CD4-positive, alpha-beta T cell treated with Interleukin-17A for 1 hour (primary cell): ENCODE results near the gene UMOD.
A peak's percentile ranks its signal among the peaks of the same experiment; 100 is the strongest.

ENCODE experiments used
- DNase-seq: peaks from one replicate; pipeline ENCODE4 v3.0.0-alpha.2; 2020

UMOD gene

DNA sequence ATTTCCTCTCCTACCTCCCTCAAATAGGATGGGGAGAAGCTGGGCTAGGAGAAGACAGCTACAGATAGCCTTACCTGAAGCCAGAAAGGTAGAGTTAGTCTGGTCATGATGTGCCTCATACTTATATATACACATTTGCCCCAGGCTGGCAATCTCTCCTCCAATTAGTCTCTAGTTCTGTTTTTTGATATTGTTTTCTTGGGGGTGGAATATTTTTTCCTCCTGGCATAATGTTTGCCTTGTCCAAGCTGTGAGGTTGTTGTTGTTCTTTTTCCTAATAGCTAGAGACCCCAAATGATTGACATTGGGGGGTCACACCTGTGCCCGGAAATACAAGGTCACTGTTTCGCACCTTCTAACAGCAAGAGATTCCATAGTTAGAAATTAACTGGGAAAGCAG, at the start of gene UMOD:
Gene UMOD, minus strand, starts transcription at position 101 of the 400 bp plus-strand sequence. CDS start 1,978 bp downstream, outside the sequence.
- no peak for DNase-seq

DNA sequence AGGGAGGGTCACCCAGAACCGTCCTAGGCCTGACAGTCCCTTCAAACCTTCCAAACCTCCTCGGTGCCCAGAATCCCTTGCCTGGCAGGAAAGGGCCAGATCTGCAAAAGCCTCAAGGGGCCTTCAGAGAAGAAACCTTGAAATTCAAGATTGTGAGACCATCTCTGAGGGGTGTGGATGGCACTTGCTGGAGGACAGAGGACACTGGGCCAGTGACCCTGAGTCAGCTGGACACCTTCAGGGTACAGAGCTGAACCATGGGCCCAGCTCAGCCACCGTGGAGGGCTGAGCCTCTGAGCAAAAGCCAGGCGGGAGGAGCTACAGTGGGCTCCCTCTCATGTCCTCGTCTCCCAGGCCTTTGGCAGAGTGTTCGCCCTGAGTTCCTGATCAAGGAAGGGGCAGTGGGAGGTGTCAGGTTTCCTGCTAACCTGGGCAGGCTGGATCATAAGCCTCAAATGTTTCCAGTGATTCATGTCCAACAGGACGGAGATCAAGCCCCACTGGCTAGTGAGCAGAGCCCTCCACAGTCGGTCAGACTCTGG, 49.0 kb upstream of the UMOD start:
- no peak for DNase-seq

DNA sequence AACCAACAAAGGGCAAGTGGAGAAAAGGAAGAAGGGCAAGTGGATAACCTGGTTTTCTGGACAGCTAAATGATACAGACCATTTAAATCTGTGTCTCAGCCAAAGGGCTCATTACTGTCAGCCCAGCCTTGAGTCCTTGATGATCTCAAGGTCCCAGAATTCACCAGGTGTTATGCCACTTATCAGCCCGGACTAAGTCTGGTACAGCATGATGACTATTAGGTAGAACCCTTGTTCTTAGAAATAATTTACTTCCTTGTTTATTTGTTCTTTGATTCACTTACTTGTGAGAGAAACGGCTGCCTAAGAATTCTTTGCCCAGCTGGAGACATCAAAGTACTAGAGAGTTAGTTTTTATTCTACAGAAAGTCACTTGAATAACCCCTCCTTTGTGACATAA, 48.6 kb upstream of the UMOD start:
- DNase-seq: no peak

DNA sequence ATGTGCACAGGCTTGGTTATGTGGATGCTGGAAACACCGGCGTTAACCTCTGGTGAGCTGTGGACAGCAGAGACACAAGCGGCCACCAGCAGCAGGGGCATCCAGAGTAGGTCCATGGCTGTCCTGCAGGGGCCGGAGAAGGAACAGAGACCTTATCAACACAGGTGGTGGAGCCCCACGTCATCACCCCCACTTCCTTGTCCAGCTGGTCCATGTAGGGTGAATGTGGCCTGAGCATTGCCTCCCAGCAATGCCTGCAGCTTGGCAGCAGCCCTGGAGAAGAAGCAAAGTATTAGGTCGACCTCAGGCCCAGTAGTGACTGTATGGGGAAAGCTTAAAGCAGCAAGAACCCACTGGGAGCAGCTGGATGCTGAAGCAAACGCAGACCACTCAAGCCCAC, 46.7 kb upstream of the UMOD start:
- no peak for DNase-seq

DNA sequence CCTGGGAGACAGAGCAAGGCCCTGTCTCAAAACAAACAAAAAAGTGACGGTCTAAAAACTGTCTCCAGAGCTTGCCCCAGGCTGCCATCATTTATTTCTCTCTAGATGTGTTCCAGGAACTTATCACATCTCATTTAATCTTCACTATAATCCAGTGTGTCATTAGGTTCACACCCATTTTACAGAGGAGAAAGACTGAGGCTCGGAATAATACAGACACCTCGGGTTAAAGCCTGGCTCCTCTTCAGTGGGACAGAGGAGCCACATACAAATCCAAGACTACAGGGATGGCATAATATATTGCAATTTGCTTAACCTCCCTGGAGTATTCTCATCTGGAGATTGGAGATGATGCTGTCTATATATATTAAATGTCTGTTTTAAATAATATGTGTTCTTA, 46.1 kb upstream of the UMOD start:
- no peak for DNase-seq

DNA sequence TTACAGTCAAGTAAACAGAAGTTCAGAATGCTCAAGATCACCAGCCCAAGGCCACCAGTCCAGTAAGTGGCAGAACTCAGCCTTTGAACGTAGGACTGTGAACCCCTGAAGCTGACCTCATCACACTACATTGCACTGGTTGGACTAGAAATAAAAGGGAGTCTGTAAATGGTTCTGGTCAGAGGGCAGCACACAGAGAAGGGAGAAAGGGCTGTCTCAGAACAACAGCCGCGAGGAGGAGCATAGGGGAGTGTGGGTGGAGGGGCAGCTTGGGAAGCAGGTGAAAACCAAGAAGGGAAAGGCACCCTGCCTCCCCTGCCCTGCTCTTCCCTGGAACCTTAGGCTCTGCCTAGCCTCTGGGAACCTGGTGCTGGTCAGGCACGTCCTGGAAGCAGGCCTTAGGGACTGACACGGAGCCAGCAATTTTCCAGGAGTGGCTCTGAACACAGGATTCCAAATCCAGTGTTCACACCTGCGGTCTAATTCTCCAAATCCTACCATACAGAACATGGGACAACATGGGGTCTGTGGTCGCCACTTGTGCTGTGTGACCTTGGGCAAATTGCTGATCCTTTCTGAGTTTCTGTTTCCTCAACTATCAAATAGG, 45.1 kb upstream of the UMOD start:
- DNase-seq: no peak

DNA sequence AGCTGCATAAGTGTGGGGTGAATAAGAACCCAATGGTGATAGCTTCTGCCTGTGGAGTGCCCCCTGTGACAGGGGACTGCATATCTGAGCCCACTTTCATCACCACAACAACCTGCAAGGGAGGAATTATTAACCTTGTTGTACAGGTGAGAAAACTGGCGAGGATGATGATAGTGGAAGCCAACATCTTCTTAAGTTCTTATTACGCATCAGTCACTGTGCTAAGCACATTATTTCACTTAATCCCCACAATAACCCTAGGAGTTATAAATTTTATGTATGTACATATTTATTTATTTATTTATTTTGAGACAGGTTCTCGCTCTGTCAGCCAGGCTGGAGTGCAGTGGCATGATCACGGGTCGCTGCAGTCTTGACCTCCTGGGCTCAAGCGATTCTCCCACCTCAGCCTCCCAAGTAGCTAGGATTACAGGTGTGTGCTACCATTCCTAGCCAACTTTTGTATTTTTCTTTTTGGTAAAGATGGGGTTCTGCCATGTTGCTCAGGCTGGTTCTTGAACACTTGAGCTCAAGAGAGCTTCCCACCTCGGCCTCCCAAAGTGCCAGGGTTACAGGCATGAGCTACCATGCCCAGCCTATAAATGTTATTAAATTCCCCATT, 44.4 kb upstream of the UMOD start:
- no peak for DNase-seq

DNA sequence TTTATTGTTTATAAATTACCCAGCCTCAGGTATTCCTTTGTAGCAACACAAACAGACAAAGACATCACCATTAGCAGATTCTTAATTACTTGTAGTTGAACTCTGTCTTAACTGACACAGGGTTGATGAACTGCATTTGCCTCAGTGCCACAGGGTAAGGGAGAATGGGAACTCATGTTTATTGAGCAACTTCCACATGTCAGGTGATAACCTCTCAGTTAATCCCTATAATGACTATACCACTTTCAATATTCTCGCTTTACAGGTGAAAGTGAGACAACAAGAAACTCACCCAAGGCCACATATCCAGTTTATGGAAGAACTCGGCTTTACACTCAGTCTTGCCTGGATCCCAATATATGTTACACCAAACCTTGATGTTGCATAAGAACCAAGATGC, 43.4 kb upstream of the UMOD start:
- no peak for DNase-seq

DNA sequence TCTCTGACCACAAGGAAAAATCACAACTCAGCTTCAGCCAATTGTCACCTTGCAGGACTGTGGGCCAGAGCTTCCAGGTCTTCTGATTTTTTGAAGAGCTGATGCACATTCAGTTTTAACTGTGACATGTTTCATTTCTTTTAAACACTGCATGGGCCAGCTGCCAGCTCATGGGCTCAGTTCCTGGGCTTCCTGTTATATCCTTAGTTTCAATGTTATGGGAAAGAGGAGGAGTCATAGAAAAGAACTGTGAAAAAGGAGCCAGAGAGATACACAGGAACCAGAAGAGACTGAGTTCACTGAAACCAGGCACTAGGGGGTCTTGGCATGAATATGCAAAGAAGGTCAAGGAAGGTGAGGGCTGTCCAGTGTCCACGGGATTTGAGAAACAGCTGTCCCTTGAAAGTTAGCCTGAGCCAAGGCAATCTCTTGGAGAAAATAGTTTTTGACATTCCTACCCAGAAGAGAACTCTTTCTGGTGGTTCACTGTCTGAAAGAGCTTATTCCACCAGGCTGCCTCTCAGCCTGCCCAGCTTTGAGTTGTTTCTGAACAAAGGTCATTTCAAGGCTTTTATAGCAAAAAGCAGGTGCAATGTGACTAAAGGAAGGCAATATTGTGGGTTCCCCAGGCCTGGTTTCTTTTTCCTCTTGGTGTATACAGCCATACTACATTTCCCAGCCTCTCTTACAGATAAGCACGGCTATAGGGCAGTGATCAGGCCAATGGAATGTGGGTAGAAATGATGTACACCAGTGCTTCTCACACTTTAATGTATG, 41.5 kb upstream of the UMOD start:
- DNase-seq: no peak

DNA sequence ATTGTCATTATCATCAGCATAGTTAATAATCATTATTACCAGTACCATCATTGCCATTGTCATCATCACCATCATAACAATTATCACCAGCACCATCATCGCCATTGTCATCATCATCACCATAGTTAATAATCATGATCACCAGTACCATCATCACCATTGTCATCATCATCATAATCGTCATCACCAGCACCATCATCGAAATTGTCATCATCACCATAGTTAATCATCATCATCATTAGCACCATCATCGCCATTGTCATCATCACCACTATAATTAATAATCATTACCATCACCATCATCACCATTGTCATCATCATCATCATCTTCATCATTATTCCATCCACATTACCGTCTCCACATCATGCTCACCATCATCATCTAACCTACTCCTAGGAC, 38.5 kb upstream of the UMOD start:
- DNase-seq: no peak

DNA sequence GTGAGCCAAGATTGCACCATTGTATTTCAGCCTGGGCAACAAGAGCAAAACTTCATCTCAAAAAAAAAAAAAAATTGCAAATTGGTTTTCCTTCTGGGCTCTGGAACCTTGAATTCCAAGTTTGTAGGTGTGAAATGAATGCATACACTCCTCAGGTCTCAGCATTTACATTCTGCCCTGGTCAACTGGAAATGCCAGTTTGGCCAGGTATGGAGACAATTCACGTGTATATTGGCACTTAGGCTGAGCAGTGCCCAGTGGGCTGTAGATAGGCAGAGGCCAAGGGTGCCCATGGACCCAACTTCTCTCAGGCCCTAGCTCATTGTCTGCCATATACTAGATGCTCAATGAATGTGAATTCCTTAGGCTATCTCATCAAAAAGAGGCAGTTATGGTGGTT, 36.3 kb upstream of the UMOD start:
- DNase-seq: no peak

DNA sequence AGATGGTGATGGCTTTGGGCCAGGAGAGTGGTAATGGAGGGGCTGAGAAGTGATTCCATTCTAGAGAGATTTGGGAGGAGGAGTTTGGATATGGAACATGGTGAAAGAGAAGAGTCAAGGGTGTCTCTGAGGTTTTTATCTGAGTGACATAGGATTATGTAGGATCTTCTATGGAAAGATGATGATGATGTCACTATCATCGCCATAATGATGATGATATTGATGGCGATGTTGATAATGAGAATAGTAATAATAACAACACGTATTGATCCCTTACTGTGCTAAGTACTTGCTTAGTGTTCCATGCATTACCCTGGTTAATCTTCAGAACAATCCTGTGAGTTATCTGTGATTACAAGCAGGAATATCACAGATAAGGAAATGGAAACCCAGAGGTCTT, 35.5 kb upstream of the UMOD start:
- DNase-seq: no peak

DNA sequence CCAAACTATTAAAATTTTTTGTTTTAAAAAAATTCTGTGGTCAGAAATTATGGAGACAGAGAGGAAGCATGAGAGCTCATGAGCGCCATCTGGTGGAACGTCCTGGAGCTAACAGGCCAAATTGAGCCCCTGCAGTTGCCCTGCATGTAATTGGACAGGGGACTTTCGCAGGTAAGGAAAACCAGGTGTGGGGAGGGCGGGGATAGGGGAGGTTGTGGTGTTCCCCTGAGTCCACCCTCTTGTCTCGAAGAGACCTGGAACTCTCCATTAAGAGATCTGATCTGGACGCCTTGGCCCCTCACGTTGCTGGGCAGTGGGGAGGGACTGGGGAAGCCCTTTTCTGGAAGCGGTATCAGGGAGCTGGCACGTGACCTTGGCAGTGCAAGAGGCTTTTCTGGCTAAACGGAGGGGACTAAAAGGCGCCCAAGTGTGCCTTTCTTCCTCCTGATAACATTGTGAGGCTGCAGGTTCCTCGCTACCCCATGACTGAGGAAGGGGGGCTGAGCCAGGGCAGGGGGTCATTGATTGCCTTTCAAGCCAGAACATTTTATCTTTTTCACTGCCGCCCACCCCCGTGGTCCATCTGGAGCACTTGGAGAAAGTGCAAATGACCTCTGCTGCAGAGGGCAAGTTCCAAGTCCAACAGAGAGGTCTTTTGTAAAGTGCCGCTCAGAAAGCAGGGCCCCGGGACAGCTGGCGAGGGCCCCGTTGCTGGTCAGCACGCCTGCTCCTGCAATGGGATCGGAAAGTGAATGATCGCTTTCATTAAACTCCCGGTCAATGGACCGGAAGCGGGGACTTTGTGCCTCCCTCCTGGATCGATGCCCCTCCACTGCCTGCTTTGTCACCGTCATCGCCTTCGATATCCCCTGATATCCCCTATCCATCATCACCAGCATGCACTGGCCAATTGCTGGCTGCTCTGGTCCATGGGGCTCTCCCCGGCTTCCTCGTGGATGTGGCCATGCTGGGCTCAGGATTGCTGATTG, 33.6 kb upstream of the UMOD start:
- DNase-seq: peak; percentile 41

DNA sequence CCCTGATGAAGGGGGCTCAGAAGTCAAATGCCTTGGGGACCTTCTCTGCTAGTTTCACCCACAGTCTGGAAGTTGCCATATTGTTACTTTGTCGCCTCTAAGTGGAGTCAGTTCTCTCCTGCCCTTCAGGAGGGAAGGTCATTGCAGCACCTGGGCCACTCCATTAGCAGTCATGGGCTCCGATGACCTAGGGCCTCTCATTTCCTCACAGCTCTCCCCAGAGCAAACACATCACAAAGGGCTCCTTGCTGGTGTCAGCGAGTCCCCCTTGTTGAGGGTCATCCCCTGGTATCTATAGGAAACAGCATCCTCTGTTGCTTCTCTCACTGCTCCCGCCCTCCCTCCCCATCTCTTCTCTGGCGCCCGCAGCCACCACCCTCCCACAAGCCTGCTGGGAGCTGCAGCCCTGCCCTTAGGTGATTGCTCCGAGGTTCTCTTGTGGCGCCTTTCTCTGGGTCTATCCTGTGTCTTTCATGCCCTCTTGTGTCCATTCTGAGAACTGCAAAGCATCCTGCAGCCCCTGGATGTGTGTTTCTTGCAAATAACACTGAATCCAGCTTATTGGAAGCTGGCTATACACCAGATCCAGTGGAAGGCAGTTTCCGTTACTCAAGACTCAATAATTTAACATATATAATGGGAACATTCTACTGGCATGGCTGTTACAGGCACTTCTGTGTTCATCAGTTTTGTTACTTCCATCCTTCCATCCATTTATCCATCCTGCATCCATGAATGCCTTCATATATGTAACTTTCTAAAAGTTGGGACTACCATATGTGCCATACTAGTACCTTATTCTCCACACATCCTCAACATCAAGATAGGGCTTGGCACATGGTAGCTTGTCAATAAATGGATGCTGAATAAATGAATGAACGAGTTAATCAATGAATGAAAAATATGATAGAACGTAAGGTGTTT, 30.9 kb upstream of the UMOD start:
- peak; percentile 42 for DNase-seq

DNA sequence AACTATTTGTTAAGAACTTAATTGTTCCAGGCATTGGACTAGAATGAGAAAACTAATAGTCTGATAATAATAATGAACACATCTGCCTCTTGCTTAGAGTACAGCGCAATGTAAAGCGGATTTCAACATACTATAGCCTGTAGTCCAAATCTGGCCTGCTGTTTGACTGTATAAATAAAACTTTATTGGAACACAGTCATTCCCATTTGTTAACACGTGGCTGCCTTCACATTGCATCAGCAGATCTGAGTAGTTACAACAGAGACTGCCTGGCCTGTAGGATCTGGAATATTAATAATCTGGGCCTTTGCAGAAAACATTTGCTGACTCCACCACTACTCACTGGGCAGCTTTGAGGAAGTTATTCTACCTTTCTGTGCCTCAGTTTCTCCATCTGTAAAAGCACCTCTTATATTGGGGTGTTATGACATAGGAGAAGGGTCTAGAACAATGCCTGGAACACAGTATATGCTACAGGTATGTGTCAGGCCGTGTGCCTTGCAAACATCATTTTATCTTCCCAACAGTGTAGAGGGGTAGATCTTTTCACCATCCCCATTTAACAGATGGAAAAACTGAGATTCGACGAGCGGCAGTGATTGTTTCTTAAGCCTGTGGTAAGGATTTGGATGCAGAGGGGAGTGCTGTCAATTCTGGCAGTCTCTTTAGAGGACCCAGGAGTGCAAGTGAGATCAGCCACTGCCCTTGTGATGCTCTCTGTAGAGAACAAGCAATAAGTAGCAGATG, 29.9 kb upstream of the UMOD start:
- no peak for DNase-seq

DNA sequence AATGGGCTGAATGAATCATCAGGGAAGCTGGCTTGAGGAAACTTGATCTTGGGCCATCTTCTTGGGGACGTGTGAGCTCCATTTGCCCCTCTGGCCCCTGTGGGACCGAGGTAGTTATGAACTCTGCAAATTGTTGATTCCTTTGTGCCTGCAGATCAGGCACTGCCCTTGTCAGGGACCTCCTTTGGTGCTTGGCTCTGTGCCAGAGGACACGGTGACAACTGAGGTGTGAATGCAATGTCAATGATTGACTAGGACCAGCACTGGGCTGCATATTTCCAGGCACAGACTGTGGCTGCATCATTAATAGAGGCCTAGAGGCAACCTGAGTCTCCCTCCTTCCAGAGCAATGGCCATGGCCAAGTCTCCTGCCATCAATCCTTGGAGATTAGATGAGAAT, 28.3 kb upstream of the UMOD start:
- no peak for DNase-seq

DNA sequence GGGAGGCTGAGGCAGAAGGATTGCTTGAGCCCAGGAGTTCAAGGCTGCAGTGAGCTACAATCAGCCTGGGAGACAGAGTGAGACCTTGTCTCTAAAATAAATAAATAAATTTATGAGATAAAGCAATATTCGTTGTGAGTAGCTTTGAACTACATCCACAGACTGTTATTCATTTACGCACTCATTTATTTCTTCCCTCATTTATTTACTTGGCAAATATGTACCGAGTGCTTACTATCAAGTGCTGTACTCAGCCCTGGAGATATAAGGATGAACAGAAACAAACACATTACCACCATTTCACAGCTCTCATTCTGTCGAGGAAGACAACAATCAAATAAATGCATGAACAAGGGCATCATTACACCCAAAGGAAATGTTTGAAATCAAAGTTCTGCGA, 24.7 kb upstream of the UMOD start:
- DNase-seq: no peak

DNA sequence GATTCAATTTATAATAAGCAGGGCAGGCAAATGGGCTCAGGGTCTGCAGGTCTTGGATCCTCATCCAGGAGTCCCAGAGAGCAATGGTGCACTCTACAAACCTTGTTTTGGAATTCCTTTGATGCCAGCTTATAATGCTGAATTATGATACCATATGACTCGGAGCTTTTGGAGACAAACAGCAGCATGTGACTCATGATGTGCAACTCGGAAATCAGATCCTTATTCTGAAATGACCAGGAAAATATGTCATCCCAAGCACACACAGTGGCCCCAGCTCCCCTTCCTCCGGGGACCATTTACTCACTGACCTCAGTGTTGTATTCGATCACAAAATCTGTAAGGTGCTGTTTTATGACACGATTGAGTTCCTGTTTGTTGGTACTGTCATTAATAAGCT, 20.2 kb upstream of the UMOD start:
- no peak for DNase-seq

DNA sequence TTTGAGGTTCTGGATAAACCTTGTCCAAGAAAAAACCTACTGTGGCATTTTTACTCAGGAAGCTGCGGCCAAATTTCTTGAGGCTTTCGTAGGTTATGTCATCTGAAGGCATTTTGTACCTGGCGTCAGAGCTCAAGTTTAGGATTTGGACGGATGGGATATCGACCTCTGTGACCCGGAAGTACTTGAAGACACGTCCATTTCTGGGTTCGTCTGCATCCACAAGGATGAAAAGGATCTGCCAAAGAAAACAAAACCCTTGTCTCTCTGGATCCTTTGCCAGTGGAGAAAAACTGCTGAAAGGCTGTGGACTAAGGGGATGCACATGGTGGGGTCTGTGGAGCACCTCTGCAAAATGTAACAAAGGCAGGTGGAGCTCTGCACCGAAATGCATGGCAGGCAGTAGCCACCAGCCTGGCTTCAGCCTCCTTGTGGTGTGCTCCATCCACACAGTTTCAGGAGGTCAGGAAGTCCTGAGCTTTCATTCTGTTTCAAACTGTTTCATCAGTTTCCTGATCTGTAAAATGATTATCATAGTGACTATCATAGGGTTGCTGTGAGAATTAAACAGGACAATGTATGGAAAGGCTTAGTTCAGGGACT, 17.0 kb upstream of the UMOD start:
- DNase-seq: no peak

DNA sequence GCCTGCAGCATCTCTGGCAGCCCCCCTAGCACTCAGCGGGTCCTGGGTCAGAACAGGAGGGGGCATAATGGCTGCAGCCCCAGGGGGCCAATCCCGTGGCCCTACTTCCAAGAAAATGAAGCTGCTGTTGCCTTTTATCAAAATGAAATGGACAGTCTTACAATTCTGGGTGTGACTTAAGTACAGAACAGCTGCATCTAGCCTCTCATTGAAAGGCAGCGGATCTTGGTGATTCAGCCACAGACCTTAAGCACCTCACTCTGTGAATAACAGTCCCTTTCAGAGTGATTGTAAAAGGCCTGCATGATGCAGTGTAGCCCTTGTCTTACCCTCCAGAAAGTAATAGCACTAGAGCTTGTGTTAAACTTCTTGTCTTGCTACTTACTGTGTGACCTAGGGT, 11.5 kb upstream of the UMOD start:
- no peak for DNase-seq

DNA sequence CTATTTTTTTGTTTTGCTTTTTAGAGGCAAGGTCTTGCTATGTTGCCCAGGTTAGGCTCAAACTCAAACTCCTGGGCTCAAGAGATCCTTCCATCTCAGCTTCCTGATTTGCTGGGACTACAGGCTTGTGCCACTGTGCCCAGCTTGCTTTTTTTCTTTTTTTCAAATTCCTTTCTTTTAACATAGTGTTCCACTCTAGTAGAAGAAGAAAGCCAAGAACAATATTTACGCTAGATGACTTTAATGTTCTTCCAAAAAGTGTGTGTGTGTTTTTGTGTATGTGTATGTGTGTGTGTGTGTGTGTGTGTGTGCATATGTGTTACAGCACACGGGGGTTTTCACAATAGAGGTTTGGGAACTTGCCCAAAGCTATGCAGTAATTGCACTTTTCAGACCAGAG, 10.7 kb upstream of the UMOD start:
- DNase-seq: no peak
